ENCODE measurements around the gene LRRC41.

Gene LRRC41, protein sequence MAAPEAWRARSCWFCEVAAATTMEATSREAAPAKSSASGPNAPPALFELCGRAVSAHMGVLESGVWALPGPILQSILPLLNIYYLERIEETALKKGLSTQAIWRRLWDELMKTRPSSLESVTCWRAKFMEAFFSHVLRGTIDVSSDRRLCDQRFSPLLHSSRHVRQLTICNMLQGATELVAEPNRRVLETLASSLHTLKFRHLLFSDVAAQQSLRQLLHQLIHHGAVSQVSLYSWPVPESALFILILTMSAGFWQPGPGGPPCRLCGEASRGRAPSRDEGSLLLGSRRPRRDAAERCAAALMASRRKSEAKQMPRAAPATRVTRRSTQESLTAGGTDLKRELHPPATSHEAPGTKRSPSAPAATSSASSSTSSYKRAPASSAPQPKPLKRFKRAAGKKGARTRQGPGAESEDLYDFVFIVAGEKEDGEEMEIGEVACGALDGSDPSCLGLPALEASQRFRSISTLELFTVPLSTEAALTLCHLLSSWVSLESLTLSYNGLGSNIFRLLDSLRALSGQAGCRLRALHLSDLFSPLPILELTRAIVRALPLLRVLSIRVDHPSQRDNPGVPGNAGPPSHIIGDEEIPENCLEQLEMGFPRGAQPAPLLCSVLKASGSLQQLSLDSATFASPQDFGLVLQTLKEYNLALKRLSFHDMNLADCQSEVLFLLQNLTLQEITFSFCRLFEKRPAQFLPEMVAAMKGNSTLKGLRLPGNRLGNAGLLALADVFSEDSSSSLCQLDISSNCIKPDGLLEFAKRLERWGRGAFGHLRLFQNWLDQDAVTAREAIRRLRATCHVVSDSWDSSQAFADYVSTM

GRCh38 chr1:46303038-46303871 is at the start of gene LRRC41, which contains the start of gene UQCRH:
LRRC41 (minus strand) TSS chr1:46303616; CDS start chr1:46303322, 294 bp downstream.
UQCRH (plus strand) TSS chr1:46303698; CDS start chr1:46303767, 69 bp downstream.
- peak within 1 kb of the TSS; percentile 88 for H3K27ac ChIP-seq
- peak within 1 kb of the TSS; percentile 99 for H3K4me3 ChIP-seq
- H3K9ac ChIP-seq (ENCODE audit: insufficient read length), result peak within 1 kb of the TSS; percentile 100
- peaks cover 29% of the 10 kb centered on the region for H3K36me3 ChIP-seq (ENCODE audit: insufficient read depth, low read length)
- H3K9me3 ChIP-seq (ENCODE audit: low read depth, low read length), result no peaks in the 10 kb centered on the region
- DNase-seq (ENCODE audit: low read depth, low spot score), result peak; percentile 91
- no peak for TF ChIP-seq FOXP2 (optimal IDR thresholded peaks at IDR 0.05; ENCODE audit: control extremely low read depth, extremely low read length, insufficient read depth)
- TF ChIP-seq EZH2 (IDR thresholded peaks at IDR 0.05), result no peak
- TF ChIP-seq POLR2AphosphoS5 (IDR thresholded peaks at IDR 0.05; ENCODE audit: borderline replicate concordance, low read depth, low read length), result peak; percentile 79

- Histone ChIP-seq H3K27ac (no peak overlapping the region), H3K36me3 (ENCODE audit: insufficient read depth, low read length) (peaks cover 59% of the 10 kb centered on the region), H3K9ac (ENCODE audit: insufficient read length) (no peak overlapping the region), H3K9me3 (ENCODE audit: low read depth, low read length) (no peaks in the 10 kb centered on the region), H3K4me3 (no peak overlapping the region)
- TF ChIP-seq FOXP2 (optimal IDR thresholded peaks at IDR 0.05; ENCODE audit: control extremely low read depth, extremely low read length, insufficient read depth) (no peak), EZH2 (IDR thresholded peaks at IDR 0.05) (no peak), POLR2AphosphoS5 (IDR thresholded peaks at IDR 0.05; ENCODE audit: borderline replicate concordance, low read depth, low read length) (no peak)
- no peak for DNase-seq (ENCODE audit: low read depth, low spot score)
Observed at GRCh38 chr1:46352363-46352762, 48.9 kb upstream of the LRRC41 start.

DNA sequence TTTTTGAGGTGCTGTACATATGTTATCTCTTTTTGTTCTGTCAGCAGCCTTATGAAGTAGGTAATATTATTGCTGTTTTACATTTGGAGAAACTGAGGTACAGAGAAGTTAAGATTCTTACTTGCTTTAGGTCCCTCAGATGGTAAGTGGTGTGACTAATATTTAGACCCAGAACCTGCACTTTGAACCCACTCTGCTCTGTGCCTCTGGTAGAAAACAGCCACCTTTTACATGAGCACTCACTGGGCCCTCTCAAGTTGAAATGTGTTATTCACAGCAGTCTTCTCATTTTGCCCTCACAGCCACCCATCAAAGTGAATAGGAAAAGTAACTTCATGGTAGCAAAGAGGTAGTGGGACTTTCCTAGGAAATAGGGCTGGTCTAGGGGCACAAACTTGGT is 41.9 kb upstream of the LRRC41 start:
- no peak for DNase-seq (ENCODE audit: low read depth, low spot score)
- H3K36me3 ChIP-seq (ENCODE audit: insufficient read depth, low read length), result peaks cover 55% of the 10 kb centered on the region
- no peak overlapping the region for H3K27ac ChIP-seq
- H3K9me3 ChIP-seq (ENCODE audit: low read depth, low read length), result no peaks in the 10 kb centered on the region
- TF ChIP-seq FOXP2 (optimal IDR thresholded peaks at IDR 0.05; ENCODE audit: control extremely low read depth, extremely low read length, insufficient read depth) (no peak), EZH2 (IDR thresholded peaks at IDR 0.05) (no peak), POLR2AphosphoS5 (IDR thresholded peaks at IDR 0.05; ENCODE audit: borderline replicate concordance, low read depth, low read length) (no peak)
- H3K4me3 ChIP-seq, result no peak overlapping the region
- H3K9ac ChIP-seq (ENCODE audit: insufficient read length), result no peak overlapping the region

DNA sequence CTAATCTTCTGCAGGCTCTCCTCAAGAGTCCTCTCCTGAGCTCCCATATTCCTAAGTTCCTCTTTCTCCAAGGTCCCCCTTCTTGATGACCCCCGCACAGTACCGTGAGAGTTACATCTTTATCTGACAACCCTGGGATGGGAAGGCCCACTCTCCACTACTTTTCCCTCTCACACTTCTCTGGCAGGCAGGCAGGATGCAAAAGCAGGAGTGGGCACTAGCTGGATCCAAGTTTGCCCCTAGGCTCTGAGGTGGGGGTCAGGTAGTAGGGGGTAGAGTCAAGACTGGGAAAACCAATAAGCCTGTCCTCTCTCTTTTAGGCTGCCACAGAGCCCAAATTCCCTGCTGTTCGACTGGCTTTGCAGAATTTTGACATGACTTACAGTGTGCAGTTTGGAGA is 41.1 kb upstream of the LRRC41 start:
- Histone ChIP-seq H3K9ac (ENCODE audit: insufficient read length) (no peak overlapping the region), H3K36me3 (ENCODE audit: insufficient read depth, low read length) (peaks cover 47% of the 10 kb centered on the region), H3K9me3 (ENCODE audit: low read depth, low read length) (no peaks in the 10 kb centered on the region)

GRCh38 chr1:46343705-46344104 is 40.3 kb upstream of the LRRC41 start:
- DNase-seq (ENCODE audit: low read depth, low spot score), result no peak
- Histone ChIP-seq H3K4me3 (no peak overlapping the region), H3K9ac (ENCODE audit: insufficient read length) (no peak overlapping the region), H3K36me3 (ENCODE audit: insufficient read depth, low read length) (peaks cover 45% of the 10 kb centered on the region), H3K9me3 (ENCODE audit: low read depth, low read length) (no peaks in the 10 kb centered on the region), H3K27ac (no peak overlapping the region)
- TF ChIP-seq EZH2 (IDR thresholded peaks at IDR 0.05), result no peak
- no peak for TF ChIP-seq FOXP2 (optimal IDR thresholded peaks at IDR 0.05; ENCODE audit: control extremely low read depth, extremely low read length, insufficient read depth)
- TF ChIP-seq POLR2AphosphoS5 (IDR thresholded peaks at IDR 0.05; ENCODE audit: borderline replicate concordance, low read depth, low read length), result no peak

More for the DNA sequence above, 41.1 kb upstream of the LRRC41 start:
- TF ChIP-seq POLR2AphosphoS5 (IDR thresholded peaks at IDR 0.05; ENCODE audit: borderline replicate concordance, low read depth, low read length) (no peak), FOXP2 (optimal IDR thresholded peaks at IDR 0.05; ENCODE audit: control extremely low read depth, extremely low read length, insufficient read depth) (no peak), EZH2 (IDR thresholded peaks at IDR 0.05) (no peak)
- Histone ChIP-seq H3K4me3 (no peak overlapping the region), H3K27ac (no peak overlapping the region)
- DNase-seq (ENCODE audit: low read depth, low spot score), result no peak

- TF ChIP-seq POLR2AphosphoS5 (IDR thresholded peaks at IDR 0.05; ENCODE audit: borderline replicate concordance, low read depth, low read length), result no peak
- no peak for TF ChIP-seq EZH2 (IDR thresholded peaks at IDR 0.05)
- TF ChIP-seq FOXP2 (optimal IDR thresholded peaks at IDR 0.05; ENCODE audit: control extremely low read depth, extremely low read length, insufficient read depth), result no peak
- no peak for DNase-seq (ENCODE audit: low read depth, low spot score)
- H3K36me3 ChIP-seq (ENCODE audit: insufficient read depth, low read length), result peaks cover 44% of the 10 kb centered on the region
Observed at GRCh38 chr1:46343351-46343695, 39.9 kb upstream of the LRRC41 start.

GRCh38 chr1:46342677-46343350 is 39.4 kb upstream of the LRRC41 start:
- no peak overlapping the region for H3K9ac ChIP-seq (ENCODE audit: insufficient read length)
- no peak overlapping the region for H3K27ac ChIP-seq
- H3K9me3 ChIP-seq (ENCODE audit: low read depth, low read length), result no peaks in the 10 kb centered on the region
- no peak overlapping the region for H3K4me3 ChIP-seq
- H3K36me3 ChIP-seq (ENCODE audit: insufficient read depth, low read length), result peaks cover 39% of the 10 kb centered on the region
- no peak for DNase-seq (ENCODE audit: low read depth, low spot score)
- TF ChIP-seq FOXP2 (optimal IDR thresholded peaks at IDR 0.05; ENCODE audit: control extremely low read depth, extremely low read length, insufficient read depth) (no peak), POLR2AphosphoS5 (IDR thresholded peaks at IDR 0.05; ENCODE audit: borderline replicate concordance, low read depth, low read length) (no peak), EZH2 (IDR thresholded peaks at IDR 0.05) (no peak)

More at GRCh38 chr1:46343351-46343695, 39.9 kb upstream of the LRRC41 start:
- no peaks in the 10 kb centered on the region for H3K9me3 ChIP-seq (ENCODE audit: low read depth, low read length)
- no peak overlapping the region for H3K4me3 ChIP-seq
- no peak overlapping the region for H3K27ac ChIP-seq
- no peak overlapping the region for H3K9ac ChIP-seq (ENCODE audit: insufficient read length)
